Nephron (organoid): ENCODE data around the gene RBSN.

Experiments used
- H3K27ac Mint-ChIP-seq, 3 experiments: 2 replicates each; pipeline ENCODE4 v1.8.0; 2020; ENCODE audit warnings: mixed read lengths in 3 of 3, mild to moderate bottlenecking in 2 of 3, moderate library complexity in 1 of 3
- H3K27me3 Mint-ChIP-seq: 2 replicates; pipeline ENCODE4 v1.8.0; 2021; ENCODE audit warnings: low read depth, mild to moderate bottlenecking, moderate library complexity, mixed read lengths
- H3K36me3 Mint-ChIP-seq: 2 replicates; pipeline ENCODE4 v1.8.0; 2020; ENCODE audit warnings: low read depth, mixed read lengths
- H3K4me1 Mint-ChIP-seq: 2 replicates; pipeline ENCODE4 v1.8.0; 2020; ENCODE audit warnings: mixed read lengths
- H3K4me3 Mint-ChIP-seq, 3 experiments: 2 replicates each; pipeline ENCODE4 v1.8.0; 2020; ENCODE audit warnings: mild to moderate bottlenecking in 3 of 3, mixed read lengths in 3 of 3, moderate library complexity in 2 of 3
- H3K9me3 Mint-ChIP-seq: 2 replicates; pipeline ENCODE4 v1.8.0; 2020; ENCODE audit warnings: mixed read lengths
- TF ChIP-seq, protein P1 (sequence below), 3 experiments: fragments of 200-600 bp; sonication (generic); IDR thresholded peaks; one replicate each; pipeline ENCODE4 v1.5.0; 2021; ENCODE audit warnings: antibody characterized with exemption in 3 of 3; ENCODE audit not compliant: unreplicated experiment in 3 of 3

Gene RBSN

DNA sequence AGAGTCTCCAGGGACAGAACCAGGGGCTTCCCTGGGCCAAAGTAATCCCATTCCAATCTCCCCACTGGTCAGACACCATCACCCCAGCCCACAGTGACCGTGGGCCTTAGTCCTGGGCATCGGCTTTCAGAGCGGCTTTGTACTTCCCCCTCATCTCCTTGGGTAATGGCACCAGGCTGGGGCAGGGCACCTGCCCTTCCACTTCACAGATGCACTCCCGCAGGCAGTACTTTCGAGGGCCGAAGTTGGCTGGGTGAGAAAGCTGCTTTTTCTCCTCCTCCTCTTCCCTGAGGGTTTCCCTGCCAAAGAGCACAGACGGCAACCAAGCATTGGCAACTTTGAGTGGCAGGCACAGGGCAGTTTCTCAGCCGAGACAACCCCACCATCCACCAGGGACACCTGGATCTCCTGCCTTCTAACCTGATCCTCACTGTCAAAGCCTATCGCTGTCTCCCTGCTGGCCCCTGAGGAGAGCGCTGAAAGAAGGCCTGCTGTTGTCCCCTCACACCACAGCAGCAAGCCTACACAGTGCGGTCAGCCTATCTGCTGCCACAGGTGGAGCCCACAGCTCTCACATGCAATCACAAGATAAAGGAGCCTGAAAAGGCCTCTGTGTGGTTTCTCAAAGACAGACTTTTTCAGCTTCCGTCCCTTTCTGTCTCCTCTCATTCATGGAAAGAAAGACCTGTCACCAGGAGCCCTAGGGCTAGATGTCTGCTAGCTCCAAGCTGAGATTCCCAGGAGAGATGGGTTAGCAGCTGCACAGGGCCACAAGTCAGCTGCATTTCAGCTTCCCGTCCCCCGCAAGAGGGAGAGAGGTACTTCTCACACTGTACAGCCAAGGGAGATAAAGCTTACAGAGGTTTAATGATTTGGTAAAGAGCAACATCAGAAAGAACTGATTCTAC lies 46.4 kb downstream of the RBSN start:
- no peak overlapping the region for H3K4me3 Mint-ChIP-seq
- H3K4me1 Mint-ChIP-seq = no peaks in the 10 kb centered on the region
- TF ChIP-seq, protein P1, sequence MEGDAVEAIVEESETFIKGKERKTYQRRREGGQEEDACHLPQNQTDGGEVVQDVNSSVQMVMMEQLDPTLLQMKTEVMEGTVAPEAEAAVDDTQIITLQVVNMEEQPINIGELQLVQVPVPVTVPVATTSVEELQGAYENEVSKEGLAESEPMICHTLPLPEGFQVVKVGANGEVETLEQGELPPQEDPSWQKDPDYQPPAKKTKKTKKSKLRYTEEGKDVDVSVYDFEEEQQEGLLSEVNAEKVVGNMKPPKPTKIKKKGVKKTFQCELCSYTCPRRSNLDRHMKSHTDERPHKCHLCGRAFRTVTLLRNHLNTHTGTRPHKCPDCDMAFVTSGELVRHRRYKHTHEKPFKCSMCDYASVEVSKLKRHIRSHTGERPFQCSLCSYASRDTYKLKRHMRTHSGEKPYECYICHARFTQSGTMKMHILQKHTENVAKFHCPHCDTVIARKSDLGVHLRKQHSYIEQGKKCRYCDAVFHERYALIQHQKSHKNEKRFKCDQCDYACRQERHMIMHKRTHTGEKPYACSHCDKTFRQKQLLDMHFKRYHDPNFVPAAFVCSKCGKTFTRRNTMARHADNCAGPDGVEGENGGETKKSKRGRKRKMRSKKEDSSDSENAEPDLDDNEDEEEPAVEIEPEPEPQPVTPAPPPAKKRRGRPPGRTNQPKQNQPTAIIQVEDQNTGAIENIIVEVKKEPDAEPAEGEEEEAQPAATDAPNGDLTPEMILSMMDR (IDR thresholded peaks at IDR 0.05; ENCODE audit: unreplicated experiment in 3 of 3) = no peak
- no peaks in the 10 kb centered on the region for H3K27me3 Mint-ChIP-seq
- peak overlapping the region in 1 of 3 experiments; percentile 41 for H3K27ac Mint-ChIP-seq
- H3K36me3 Mint-ChIP-seq = peaks cover 56% of the 10 kb centered on the region
- no peaks in the 10 kb centered on the region for H3K9me3 Mint-ChIP-seq

DNA sequence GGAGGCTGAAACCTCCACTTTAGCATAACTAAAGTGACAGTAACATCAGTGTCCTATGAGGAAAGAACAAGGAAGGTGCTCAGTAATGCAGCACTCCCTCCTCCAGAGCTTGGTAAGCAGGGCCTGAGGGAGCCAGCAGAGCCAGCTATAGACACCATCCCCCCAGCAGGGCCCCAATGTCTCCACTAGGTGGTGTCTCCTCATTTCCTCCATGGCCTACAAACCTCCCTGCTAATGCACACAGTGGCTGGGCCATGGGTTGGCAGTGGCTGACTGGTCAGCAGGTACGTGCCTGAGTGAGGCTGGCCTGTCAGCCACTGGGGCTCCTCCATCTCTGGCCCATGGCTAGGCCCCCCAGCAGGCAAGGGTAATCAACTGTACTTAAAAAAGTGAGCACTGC lies 47.4 kb downstream of the RBSN start:
- Mint-ChIP-seq H3K9me3 (no peaks in the 10 kb centered on the region), H3K4me3 (no peak overlapping the region), H3K27me3 (no peaks in the 10 kb centered on the region), H3K36me3 (peaks cover 57% of the 10 kb centered on the region), H3K4me1 (no peaks in the 10 kb centered on the region), H3K27ac (no peak overlapping the region)
- TF ChIP-seq, protein P1 (IDR thresholded peaks at IDR 0.05; ENCODE audit: unreplicated experiment in 3 of 3) = peak; percentile 38 to 50 (median 41)

DNA sequence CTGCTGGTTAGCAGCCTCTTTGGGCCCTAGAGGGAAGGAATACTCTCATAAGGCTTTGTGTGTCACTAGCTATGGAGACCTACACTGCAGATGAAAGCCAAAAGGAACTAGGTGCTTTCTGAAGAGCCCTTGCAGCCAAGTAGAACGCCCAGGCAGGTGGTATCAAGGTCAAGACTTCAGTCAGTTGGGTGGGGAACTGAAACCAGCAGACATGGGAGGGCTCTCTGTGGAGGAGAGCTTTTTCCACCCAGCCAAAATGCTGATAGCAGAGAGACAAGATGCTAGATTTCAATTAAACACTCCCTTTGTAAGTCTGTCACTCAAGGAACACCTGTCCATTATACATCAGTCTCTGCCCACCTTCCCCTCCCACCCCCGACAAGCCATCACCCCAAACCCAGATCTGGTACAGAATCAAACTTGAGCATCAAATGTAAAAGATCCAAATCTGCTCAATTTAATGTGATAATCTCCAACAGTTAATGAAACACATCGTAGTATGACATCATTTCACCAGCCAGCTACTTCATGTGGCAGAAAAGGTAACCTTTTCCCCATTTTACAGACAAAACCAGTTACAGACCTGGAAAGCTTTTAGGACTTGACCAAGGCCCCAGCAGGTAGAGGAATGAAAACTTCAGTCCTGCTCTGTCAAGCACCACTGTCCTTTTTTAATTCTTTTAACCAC lies 48.4 kb downstream of the RBSN start:
- no peaks in the 10 kb centered on the region for H3K27me3 Mint-ChIP-seq
- TF ChIP-seq, protein P1 (IDR thresholded peaks at IDR 0.05; ENCODE audit: unreplicated experiment in 3 of 3) = no peak
- H3K4me1 Mint-ChIP-seq = no peaks in the 10 kb centered on the region
- H3K36me3 Mint-ChIP-seq = peaks cover 65% of the 10 kb centered on the region
- H3K9me3 Mint-ChIP-seq = no peaks in the 10 kb centered on the region
- peak overlapping the region in 2 of 3 experiments; percentile 26 to 42 for H3K27ac Mint-ChIP-seq
- H3K4me3 Mint-ChIP-seq = no peak overlapping the region

DNA sequence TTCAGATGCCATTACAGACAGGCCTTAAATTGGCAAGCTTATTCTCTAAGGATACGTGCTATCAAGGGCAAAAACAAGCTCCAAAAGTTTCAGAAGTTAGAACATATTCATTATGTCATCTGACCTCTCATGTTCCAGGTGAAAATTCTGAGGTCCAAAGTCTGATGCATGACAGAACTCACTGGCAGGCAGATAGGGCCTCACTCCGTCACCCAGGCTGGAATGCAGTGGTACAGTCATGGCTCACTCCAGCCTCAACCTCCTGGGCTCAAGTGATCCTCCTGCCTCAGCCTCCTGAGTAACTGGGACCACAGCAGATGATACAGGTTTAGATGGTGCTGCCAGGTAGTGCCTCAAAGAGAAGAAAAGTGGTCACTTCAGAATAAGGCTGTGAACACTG lies 49.4 kb downstream of the RBSN start:
- H3K36me3 Mint-ChIP-seq = peaks cover 59% of the 10 kb centered on the region
- no peaks in the 10 kb centered on the region for H3K9me3 Mint-ChIP-seq
- TF ChIP-seq, protein P1 (IDR thresholded peaks at IDR 0.05; ENCODE audit: unreplicated experiment in 3 of 3) = no peak
- H3K4me3 Mint-ChIP-seq = no peak overlapping the region
- H3K27ac Mint-ChIP-seq = no peak overlapping the region
- H3K4me1 Mint-ChIP-seq = peaks cover 2% of the 10 kb centered on the region
- no peaks in the 10 kb centered on the region for H3K27me3 Mint-ChIP-seq

DNA sequence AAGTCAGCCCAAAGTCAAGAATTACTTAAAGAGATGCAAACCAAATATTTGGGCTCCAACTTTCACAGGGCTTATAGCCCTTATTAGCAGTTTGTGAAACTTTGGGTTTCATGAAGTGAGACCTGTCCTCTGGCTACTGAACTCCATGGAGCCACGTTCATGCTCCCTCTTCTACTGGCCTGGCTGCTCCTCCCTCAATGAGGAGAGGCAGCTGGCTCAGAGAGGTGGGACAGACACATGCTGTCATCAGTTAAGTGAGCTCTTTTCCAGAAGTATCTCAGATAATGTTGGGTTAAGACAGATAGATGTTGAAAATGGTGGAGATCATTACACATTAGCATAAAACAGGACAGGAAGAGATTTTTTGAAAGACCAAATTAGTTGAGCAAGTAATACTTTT lies 53.3 kb downstream of the RBSN start:
- Mint-ChIP-seq H3K4me3 (no peak overlapping the region), H3K4me1 (peaks cover 17% of the 10 kb centered on the region), H3K27me3 (no peaks in the 10 kb centered on the region), H3K36me3 (peaks cover 67% of the 10 kb centered on the region), H3K9me3 (no peaks in the 10 kb centered on the region), H3K27ac (peak overlapping the region in 1 of 3 experiments; percentile 7)
- TF ChIP-seq, protein P1 (IDR thresholded peaks at IDR 0.05; ENCODE audit: unreplicated experiment in 3 of 3) = no peak
